ENCODE results near the gene FCER2.

- TF ChIP-seq, protein P1, sequence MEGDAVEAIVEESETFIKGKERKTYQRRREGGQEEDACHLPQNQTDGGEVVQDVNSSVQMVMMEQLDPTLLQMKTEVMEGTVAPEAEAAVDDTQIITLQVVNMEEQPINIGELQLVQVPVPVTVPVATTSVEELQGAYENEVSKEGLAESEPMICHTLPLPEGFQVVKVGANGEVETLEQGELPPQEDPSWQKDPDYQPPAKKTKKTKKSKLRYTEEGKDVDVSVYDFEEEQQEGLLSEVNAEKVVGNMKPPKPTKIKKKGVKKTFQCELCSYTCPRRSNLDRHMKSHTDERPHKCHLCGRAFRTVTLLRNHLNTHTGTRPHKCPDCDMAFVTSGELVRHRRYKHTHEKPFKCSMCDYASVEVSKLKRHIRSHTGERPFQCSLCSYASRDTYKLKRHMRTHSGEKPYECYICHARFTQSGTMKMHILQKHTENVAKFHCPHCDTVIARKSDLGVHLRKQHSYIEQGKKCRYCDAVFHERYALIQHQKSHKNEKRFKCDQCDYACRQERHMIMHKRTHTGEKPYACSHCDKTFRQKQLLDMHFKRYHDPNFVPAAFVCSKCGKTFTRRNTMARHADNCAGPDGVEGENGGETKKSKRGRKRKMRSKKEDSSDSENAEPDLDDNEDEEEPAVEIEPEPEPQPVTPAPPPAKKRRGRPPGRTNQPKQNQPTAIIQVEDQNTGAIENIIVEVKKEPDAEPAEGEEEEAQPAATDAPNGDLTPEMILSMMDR (IDR thresholded peaks at IDR 0.05): no peak
- no peak for TF ChIP-seq POLR2A (IDR thresholded peaks at IDR 0.05)
Measured at GRCh38 chr19:7679771-7680605, 21.9 kb downstream of the FCER2 start.

Data from esophagus squamous epithelium (tissue), 4 donors.